ENCODE results near the gene SASH1. TPM values are rescaled to one million over a fixed set of nuclear protein-coding genes. Genes with fewer than 3 reads are reported as not detected.

The SASH1 gene
- total RNA-seq, 1 experiment from 2014 or later, result 27.4 TPM

GRCh38 chr6:148465011-148465335 is 122.3 kb downstream of the SASH1 start (continued):
- TF ChIP-seq ATF6 (CRISPR knock-in tag; IDR thresholded peaks at IDR 0.05) (no peak), ZNF121 (CRISPR knock-in tag; IDR thresholded peaks at IDR 0.05) (no peak)

GRCh38 chr6:148465670-148466069 is 123.0 kb downstream of the SASH1 start:
- H3K4me1 Mint-ChIP-seq, result peaks cover 31% of the 10 kb centered on the region
- POLR2A ChIA-PET, result no interaction called here
- no peak for DNase-seq (ENCODE audit: low spot score)
- H3K27me3 Mint-ChIP-seq (ENCODE audit: low read depth), result no peaks in the 10 kb centered on the region
- H3K36me3 Mint-ChIP-seq, result no peaks in the 10 kb centered on the region
- H3K27ac Mint-ChIP-seq, result 0 out of 2 replicates have a peak overlapping the region, but pooled peaks have one; percentile 9
- H3K9me3 Mint-ChIP-seq, result no peaks in the 10 kb centered on the region
- CTCF ChIA-PET, result interaction anchor here (0.6 to 2.0 kb wide), 9 partner anchors 8 to 1124 kb away, joined by 3 to 6 read pairs (median 5); no protein-coding TSS in a partner anchor
- TF ChIP-seq USF2 (CRISPR knock-in tag; IDR thresholded peaks at IDR 0.05), result no peak
- no peak for TF ChIP-seq ELF4 (CRISPR knock-in tag; IDR thresholded peaks at IDR 0.05; ENCODE audit: low read depth)
- no peak for TF ChIP-seq GRHL2 (CRISPR knock-in tag; IDR thresholded peaks at IDR 0.05; ENCODE audit: insufficient replicate concordance, severe bottlenecking)
- no peak for TF ChIP-seq PRRX2 (CRISPR knock-in tag; IDR thresholded peaks at IDR 0.05)
- no peak for TF ChIP-seq ZNF396 (CRISPR knock-in tag; IDR thresholded peaks at IDR 0.05; ENCODE audit: borderline replicate concordance)
- ATAC-seq, result no peak
- H3K4me3 Mint-ChIP-seq, result no peak overlapping the region

GRCh38 chr6:148466158-148466557 is 123.5 kb downstream of the SASH1 start:
- Mint-ChIP-seq H3K27me3 (ENCODE audit: low read depth) (no peaks in the 10 kb centered on the region), H3K27ac (0 out of 2 replicates have a peak overlapping the region, but pooled peaks have one; percentile 9), H3K36me3 (no peaks in the 10 kb centered on the region), H3K9me3 (no peaks in the 10 kb centered on the region), H3K4me1 (peaks cover 36% of the 10 kb centered on the region), H3K4me3 (no peak overlapping the region)
- CTCF ChIA-PET, result interaction anchor here (0.7 to 2.0 kb wide), 5 partner anchors 9 to 288 kb away, joined by 3 to 6 read pairs (median 6); no protein-coding TSS in a partner anchor
- POLR2A ChIA-PET, result no interaction called here
- DNase-seq (ENCODE audit: low spot score), result no peak
- no peak for ATAC-seq
- TF ChIP-seq CREB1 (CRISPR knock-in tag; IDR thresholded peaks at IDR 0.05) (no peak), PRDM15 (CRISPR knock-in tag; IDR thresholded peaks at IDR 0.05) (no peak), TCF7 (CRISPR knock-in tag; IDR thresholded peaks at IDR 0.05; ENCODE audit: low read depth) (no peak), PRRX2 (CRISPR knock-in tag; IDR thresholded peaks at IDR 0.05) (no peak), ATF1 (CRISPR knock-in tag; IDR thresholded peaks at IDR 0.05) (no peak), RORB (CRISPR knock-in tag; IDR thresholded peaks at IDR 0.05) (no peak), CREM (CRISPR knock-in tag; IDR thresholded peaks at IDR 0.05) (no peak), MAX (CRISPR knock-in tag; IDR thresholded peaks at IDR 0.05) (no peak), ERG (CRISPR knock-in tag; IDR thresholded peaks at IDR 0.05) (no peak), SOX15 (CRISPR knock-in tag; IDR thresholded peaks at IDR 0.05) (no peak), SMAD4 (CRISPR knock-in tag; IDR thresholded peaks at IDR 0.05) (no peak), MXD4 (CRISPR knock-in tag; IDR thresholded peaks at IDR 0.05; ENCODE audit: borderline replicate concordance) (no peak), GRHL2 (CRISPR knock-in tag; IDR thresholded peaks at IDR 0.05; ENCODE audit: insufficient replicate concordance, severe bottlenecking) (no peak), ETV6 (CRISPR knock-in tag; IDR thresholded peaks at IDR 0.05) (no peak), ZNF317 (CRISPR knock-in tag; IDR thresholded peaks at IDR 0.05; ENCODE audit: borderline replicate concordance, low read depth) (no peak), ZNF281 (CRISPR knock-in tag; IDR thresholded peaks at IDR 0.05) (no peak), ATF2 (CRISPR knock-in tag; IDR thresholded peaks at IDR 0.05; ENCODE audit: borderline replicate concordance, low read depth) (no peak)

All from WTC11 (cell line).